MG63 (cell line): Measurements from ENCODE around the gene CAGE1. TPM values are rescaled to one million over a fixed set of nuclear protein-coding genes. Genes with fewer than 3 reads are reported as not detected.
"Not testable (repeated sequence)": the region's sequence is repeated elsewhere in the genome, so short reads cannot be mapped to it uniquely, and the experiment has no call there.

Experiments
- DNase-seq: peaks from one replicate; pipeline ENCODE4 v3.0.0-alpha.2; 2020
- H3K27me3 ChIP-seq: fragments of 250-450 bp; sonication (Bioruptor Pico); 2 replicates; pipeline ENCODE4 v1.5.1; 2020; ENCODE audit warnings: mild to moderate bottlenecking, moderate library complexity
- H3K36me3 ChIP-seq: fragments of 250-450 bp; sonication (Bioruptor Pico); 2 replicates; pipeline ENCODE4 v1.5.1; 2020; ENCODE audit warnings: mild to moderate bottlenecking, moderate library complexity
- H3K4me3 ChIP-seq: fragments of 250-450 bp; sonication (Bioruptor Pico); 2 replicates; pipeline ENCODE4 v1.5.1; 2020; ENCODE audit warnings: mild to moderate bottlenecking, moderate library complexity
- H3K9me3 ChIP-seq: fragments of 250-450 bp; sonication (Bioruptor Pico); 2 replicates; pipeline ENCODE4 v1.5.1; 2020; ENCODE audit warnings: mild to moderate bottlenecking, moderate library complexity
- total RNA-seq: library from RNA; depleted of rRNA; stranded (reverse); fragments of >200 nt; shearing (Covaris generic); gene quantifications from 2 replicates; pipeline ENCODE4 v1.2.3, GENCODE V29; 2014; ENCODE audit warnings: low replicate concordance

The CAGE1 gene
- total RNA-seq, 1 experiment from 2014 or later = 0.49 TPM

DNA sequence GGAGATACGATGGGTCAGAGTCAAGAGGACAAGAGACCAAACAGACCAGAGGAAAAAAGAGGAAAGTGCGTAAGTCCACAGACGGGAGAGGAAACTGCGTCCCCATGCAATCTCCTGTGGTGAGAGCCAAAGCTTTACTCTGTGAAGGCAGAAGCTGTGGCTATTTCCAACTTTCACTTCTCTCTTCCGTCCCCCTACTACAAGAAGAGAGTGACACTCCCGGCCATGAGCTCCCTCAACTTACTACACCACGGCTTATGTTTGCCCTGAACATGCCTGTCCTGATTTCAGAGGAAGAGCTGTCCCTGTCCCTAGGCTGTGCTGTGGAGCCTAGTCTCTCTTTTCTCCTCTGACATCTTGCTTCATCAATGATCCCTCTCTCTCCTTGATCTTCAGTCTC, 65.0 kb downstream of the CAGE1 start:
- no peak for DNase-seq
- Histone ChIP-seq H3K4me3 (no peak overlapping the region), H3K27me3 (peaks cover 4% of the 10 kb centered on the region), H3K36me3 (no peaks in the 10 kb centered on the region), H3K9me3 (no peaks in the 10 kb centered on the region)

DNA sequence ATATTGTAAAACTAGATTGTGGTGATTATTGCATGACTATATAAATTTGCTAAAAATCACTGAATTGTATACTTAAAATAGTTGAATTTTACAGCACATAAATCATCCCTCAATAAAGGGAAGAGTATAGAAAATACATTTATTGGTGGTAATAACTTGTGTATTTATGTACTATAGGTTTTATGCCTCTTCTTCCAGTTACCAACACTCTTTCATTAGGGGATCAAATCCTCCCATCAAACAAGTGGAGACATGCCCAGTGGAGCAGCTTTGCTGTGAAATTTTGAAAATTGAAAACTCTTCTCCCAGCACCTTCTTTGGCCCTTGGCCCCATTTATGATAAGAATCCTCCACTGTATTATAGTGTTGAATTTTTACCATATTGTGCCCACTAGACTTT, 66.5 kb downstream of the CAGE1 start:
- no peaks in the 10 kb centered on the region for H3K36me3 ChIP-seq
- DNase-seq = no peak
- H3K4me3 ChIP-seq = no peak overlapping the region
- no peaks in the 10 kb centered on the region for H3K9me3 ChIP-seq
- H3K27me3 ChIP-seq = peaks cover 4% of the 10 kb centered on the region

DNA sequence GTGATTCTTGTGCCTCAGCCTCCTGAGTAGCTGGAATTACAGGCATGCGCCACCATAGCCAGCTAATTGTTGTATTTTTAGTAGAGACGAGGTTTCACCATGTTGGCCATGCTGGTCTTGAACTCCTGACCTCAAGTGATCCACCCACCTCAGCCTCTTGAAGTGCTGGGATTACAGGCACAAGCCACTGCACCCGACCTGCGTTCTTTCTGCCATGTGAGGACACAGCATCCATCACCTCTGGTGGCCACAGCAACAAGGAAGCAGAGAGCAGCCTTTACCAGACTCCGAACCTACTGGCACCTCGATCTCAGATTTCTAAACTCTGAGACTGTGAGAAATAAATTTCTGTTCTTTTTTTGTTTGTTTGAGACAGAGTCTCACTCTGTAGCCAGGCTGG, 67.7 kb downstream of the CAGE1 start:
- H3K27me3 ChIP-seq, H3K9me3 ChIP-seq, H3K4me3 ChIP-seq, DNase-seq, H3K36me3 ChIP-seq: not testable (repeated sequence)

DNA sequence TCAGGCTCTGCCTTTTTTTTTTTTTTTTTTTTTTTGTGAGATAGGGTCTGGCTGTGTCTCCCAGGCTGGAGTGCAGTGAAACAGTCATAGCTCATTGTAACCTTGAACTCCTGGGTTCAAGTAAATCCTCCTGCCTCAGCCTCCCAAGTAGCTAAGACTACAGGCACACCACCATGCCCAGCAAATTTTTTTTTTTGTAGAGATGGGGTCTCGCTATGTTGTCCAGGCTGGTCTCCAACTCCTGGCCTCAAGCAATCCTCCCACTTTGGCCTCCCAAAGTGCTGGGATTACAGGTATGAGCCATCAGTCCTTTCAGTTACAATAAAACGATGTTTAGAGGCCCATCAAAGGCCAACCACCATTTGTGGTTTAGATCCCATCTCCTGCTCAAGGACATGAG, 70.1 kb downstream of the CAGE1 start:
- DNase-seq, H3K9me3 ChIP-seq, H3K27me3 ChIP-seq, H3K36me3 ChIP-seq, H3K4me3 ChIP-seq: not testable (repeated sequence)

DNA sequence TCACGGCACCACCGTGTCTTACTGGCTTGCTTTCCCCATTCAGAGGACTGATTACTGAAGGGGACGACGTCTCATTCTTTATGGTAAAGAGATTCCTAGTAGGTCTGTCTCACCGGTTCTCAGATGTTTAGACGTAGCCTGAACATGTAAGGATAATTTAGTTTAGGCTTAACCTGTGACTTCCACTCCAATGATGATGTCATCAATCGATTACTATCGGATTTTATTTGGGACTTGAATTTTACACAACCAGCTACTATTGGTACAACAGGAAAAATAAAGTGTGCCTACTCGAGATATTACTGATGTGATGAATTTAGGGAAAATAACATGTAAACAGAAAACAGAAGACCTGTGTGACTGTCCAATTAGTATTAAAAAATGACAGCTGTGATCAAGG, 72.0 kb downstream of the CAGE1 start:
- no peak for DNase-seq
- Histone ChIP-seq H3K4me3 (no peak overlapping the region), H3K9me3 (no peaks in the 10 kb centered on the region; the same call in 1 of the 2 replicates), H3K36me3 (no peaks in the 10 kb centered on the region), H3K27me3 (no peaks in the 10 kb centered on the region)

DNA sequence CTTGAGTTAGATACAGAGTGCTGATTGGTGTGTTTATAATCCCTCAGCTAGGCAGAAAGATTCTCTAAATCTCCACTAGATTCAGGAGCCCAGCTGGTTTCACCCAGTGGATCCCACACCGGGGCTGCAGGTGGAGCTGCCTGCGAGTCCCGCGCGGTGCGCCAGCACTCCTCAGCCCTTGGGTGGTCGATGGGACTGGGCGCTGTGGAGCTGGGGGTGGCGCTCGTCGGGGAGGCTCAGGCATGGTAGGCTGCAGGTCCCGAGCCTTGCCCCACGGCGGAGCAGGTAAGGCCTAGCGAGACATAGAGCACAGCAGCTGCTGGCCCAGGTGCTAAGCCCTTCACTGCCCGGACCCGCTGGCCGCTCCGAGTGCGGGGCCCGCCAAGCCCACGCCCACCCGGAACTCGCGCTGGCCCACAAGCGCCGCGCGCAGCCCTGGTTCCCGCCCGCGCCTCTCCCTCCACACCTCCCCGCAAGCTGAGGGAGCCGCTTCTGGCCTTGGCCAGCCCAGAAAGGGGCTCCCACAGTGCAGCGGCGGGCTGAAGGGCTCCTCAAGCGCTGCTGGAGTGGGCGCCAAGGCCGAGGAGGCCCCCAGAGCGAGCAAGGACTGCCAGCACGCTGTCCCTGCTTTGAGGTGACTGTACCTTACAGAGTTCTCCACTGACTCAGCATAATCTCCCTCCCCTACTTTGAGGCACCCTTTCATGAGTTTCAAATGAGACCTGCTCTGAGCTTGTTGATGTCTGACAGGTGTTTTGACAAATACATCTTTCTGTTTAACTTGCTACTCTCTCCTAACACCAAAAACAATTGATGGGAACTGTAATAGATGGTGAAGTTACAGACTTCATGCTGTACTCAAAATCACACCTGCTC, 72.6 kb downstream of the CAGE1 start:
- no peak overlapping the region for H3K4me3 ChIP-seq
- DNase-seq = no peak
- H3K27me3 ChIP-seq = no peaks in the 10 kb centered on the region
- H3K9me3 ChIP-seq = no peaks in the 10 kb centered on the region; the same call in 1 of the 2 replicates
- peaks cover 4% of the 10 kb centered on the region; the same call in 1 of the 2 replicates for H3K36me3 ChIP-seq

DNA sequence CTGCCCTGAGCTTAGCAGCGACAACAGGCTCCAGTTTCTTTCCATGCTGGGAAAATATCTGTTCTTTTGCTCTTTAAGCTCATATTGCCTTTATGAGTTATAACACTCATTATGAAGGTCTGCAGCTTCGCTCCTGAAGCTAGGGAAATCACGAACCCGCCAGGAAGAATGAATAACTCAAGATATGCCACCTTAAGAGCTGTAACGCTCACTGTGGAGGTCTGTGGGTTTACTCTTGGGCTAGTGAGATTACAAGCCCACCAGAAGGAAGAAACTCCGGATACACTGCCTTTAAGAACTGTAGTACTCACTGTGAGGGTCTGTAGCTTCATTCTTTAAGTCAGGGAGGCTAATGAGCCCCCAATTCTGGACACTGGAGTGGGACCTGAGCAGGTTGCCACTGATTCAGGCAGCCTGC, 73.6 kb downstream of the CAGE1 start:
- H3K9me3 ChIP-seq = no peaks in the 10 kb centered on the region; the same call in 1 of the 2 replicates
- no peaks in the 10 kb centered on the region for H3K27me3 ChIP-seq
- DNase-seq = no peak
- H3K4me3 ChIP-seq = no peak overlapping the region
- peaks cover 8% of the 10 kb centered on the region for H3K36me3 ChIP-seq

DNA sequence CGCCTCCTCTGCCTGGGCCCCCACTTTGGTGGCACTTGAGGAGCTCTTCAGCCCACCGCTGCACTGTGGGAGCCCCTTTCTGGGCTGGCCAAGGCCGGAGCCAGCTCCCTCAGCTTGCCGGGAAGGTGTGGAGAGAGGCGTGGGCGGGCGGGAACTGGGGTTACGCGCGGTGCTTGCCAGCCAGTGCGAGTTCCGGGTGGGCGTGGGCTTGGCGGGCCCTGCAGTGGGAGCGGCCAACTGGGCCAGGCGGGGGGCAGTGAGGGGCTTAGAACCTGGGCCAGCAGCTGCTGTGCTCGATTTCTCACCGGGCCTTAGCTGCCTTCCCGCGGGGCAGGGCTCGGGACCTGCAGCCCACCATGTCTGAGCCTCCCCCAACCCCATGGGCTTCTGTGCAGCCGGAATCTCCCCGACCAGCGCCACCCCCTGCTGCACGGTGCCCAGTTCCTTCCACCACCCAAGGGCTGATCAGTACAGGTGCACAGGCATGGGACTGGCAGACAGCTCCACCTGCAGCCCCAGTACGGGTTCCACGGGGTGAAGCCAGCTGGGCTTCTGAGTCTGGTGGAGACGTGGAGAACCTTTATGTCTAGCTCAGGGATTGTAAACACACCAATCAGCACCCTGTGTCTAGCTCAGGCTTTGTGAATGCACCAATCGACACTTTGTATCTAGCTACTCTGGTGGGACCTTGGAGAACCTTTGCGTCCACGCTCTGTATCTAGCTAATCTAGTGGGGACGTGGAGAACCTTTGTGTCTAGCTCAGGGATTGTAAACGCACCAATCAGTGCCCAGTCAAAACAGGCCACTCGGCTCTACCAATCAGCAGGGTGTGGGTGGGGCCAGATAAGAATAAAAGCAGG, 74.2 kb downstream of the CAGE1 start:
- DNase-seq, H3K27me3 ChIP-seq, H3K4me3 ChIP-seq, H3K9me3 ChIP-seq: not testable (repeated sequence)
- H3K36me3 ChIP-seq = peaks cover 14% of the 10 kb centered on the region

DNA sequence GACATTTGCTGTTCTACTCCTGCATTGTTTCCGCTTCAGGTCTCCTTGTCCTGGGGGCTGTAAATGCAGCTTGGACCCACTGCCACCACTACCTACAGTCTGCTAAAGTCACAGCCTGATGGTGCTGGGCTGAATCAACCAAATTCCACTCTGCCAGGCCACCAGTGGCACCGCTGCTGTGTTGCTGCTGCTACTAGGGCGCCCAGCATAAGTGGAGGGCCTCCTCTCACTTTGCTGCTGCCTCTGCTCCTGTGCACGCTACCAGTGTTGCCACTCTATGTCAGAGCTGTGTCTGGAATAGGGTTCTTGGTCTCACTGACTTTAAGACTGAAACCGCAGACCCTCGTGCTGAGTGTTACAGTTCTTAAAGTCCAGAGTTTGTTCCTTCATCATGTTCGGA, 75.1 kb downstream of the CAGE1 start:
- DNase-seq = no peak
- Histone ChIP-seq H3K9me3 (no peaks in the 10 kb centered on the region; the same call in 1 of the 2 replicates), H3K36me3 (peaks cover 19% of the 10 kb centered on the region), H3K27me3 (no peaks in the 10 kb centered on the region), H3K4me3 (no peak overlapping the region)

DNA sequence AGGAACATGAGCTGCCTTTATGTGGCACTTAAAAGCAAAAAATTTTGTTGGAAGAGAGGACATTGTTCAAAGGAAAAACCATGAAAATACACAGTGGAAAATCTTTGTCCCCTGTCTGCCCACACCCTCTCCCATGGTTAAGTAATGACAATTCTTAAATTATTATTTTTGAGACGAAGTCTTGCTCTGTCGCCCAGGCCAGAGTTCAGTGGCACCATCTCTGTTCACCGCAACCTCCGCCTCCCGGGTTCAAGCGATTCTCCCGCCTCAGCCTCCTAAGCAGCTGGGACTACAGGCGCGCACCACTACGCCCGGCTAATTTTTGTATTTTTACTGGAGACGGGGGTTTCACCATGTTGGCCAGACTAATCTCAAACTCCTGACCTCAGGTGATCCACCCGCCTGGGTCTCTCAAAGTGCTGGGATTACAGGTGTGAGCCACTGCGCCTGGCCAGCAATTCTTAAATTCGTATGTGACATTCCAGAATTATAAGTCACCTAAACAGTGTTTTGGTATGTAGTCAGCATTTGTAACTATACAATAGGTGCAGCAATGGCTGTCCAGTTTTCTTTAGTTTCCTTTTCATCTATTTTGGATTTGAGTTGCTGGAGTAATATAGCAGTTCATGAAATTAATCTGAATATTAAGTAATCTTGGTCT, 75.9 kb downstream of the CAGE1 start:
- H3K36me3 ChIP-seq = peaks cover 27% of the 10 kb centered on the region
- no peaks in the 10 kb centered on the region; the same call in 1 of the 2 replicates for H3K9me3 ChIP-seq
- no peaks in the 10 kb centered on the region for H3K27me3 ChIP-seq
- no peak for DNase-seq
- H3K4me3 ChIP-seq = peak overlapping the region; percentile 83

DNA sequence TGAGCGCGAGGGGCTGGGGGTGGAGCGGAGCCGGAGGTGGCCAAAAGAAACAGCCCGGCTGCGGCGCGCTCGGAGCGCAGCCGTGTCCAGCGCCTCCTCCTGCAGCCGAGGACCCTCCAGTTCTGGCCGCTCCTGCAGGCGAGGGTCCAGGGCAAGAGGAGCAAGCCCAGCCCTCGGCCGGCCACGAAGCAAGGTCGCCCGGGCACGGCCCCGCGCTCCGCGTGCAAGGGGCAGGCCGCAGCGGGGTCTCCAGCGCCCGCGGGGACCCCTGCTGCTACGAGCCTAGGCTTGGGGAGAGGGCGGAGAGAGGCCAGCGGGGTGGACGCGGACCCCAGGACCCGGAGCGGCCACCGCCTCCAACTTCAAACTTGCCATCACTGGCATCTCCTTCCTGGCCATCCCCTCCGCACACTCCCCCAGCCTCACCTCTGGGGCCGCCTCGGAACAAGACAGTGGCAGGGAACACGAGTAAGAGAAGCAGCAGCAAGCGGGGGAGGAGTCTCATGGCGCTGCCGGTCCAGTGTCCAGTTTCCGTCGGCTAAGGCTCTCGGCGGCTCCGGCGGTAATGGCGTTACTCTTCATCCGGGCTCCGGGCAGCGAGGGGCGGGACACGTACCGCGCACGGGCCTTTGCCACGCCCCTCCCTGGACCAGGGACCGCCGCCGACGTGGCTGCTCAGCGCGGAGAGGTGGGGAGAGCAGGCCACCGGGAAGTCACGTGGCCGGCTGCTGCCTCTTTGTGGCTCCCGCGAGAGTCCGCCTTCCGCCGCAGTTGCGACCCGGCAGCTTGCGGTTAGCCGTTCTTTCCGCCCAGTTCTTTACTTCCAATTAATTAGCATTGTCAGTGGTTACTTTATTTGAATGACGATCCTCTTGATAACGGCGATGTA, 76.7 kb downstream of the CAGE1 start, which contains the start of gene SSR1:
TSS of gene SSR1 (minus strand) at position 584 of the 889 bp plus-strand sequence. CDS start at position 505, 79 bp downstream.
- peak; percentile 97 for DNase-seq
- no peaks in the 10 kb centered on the region for H3K27me3 ChIP-seq
- H3K36me3 ChIP-seq = peaks cover 35% of the 10 kb centered on the region
- H3K9me3 ChIP-seq = no peaks in the 10 kb centered on the region; the same call in 1 of the 2 replicates
- H3K4me3 ChIP-seq = peak within 1 kb of the TSS; percentile 83

DNA sequence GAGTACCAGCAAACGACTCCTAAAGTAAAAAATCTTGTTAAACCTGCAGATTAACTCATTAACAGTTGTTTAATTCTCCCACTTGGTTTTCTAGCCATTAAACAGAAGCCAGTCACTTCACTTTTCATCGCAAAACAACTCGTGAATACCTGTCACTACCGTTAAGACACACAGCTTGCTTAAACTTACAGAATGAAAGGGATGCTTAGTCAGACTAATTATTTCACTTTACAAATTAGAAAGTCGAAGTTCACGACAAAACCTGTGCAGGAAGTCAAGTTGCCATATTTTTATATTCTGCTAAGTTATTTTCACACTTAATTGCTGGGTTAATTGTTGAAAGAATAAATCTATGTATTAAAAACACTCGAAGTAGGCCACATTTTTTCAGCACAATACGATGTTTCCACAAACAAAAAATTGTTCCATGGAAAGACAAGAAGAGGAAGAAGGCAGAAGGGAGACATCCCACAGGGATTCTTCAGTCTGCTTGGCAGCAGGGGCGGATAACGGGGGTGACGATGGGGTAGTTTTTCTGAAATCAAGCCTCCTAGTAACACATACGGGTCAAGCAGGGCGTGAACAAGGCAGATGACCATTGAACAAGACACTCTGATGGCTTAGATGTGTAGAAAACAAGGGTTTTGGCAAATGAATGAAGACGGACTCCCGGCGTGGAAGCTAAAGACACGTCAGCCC, 77.5 kb downstream of the CAGE1 start:
- peaks cover 43% of the 10 kb centered on the region for H3K36me3 ChIP-seq
- H3K9me3 ChIP-seq = no peaks in the 10 kb centered on the region; the same call in 1 of the 2 replicates
- no peak for DNase-seq
- H3K27me3 ChIP-seq = no peaks in the 10 kb centered on the region
- peak overlapping the region; percentile 83 for H3K4me3 ChIP-seq

DNA sequence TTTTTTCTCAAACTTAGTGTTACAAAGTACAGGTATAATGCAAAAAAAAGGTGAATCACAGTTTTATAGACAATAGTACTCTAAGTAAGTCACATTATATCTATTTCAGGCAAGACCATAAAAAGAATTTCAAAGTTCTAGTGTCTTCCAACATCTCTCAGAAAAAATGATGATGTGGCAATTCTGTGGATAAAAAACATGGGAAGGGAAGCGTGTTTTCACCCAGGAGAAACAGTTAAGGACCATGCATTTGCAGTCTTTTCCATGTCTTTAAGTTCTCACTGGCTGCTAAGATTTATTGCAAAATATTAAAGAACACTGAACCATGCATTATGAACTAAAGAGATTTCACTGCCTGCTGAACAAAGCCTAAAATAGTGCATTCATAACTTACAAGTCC, 78.4 kb downstream of the CAGE1 start:
- no peak for DNase-seq
- H3K4me3 ChIP-seq = peak overlapping the region; percentile 83
- H3K27me3 ChIP-seq = no peaks in the 10 kb centered on the region
- H3K9me3 ChIP-seq = no peaks in the 10 kb centered on the region; the same call in 1 of the 2 replicates
- peaks cover 48% of the 10 kb centered on the region for H3K36me3 ChIP-seq

DNA sequence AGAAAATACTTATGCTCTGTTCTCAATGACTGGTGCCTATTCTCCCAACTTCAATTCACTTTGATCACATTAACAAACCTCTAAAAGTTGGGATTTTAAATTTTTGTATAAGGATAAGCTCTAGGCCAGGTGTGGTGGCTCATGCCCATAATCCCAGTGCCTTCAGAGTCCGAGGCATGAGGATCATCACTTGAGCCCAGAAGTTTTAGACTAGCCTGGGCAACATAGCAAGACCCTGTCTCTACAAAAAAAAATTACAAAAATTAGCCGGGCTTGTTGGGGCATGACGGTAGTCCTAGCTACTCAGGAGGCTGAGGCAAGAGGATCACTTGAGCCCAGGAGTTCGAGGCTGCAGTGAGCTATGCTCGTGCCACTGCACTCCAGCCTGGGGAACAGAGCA, 80.5 kb downstream of the CAGE1 start:
- Histone ChIP-seq H3K4me3 (no peak overlapping the region), H3K9me3 (no peaks in the 10 kb centered on the region; the same call in 1 of the 2 replicates), H3K27me3 (no peaks in the 10 kb centered on the region), H3K36me3 (peaks cover 68% of the 10 kb centered on the region)
- no peak for DNase-seq

DNA sequence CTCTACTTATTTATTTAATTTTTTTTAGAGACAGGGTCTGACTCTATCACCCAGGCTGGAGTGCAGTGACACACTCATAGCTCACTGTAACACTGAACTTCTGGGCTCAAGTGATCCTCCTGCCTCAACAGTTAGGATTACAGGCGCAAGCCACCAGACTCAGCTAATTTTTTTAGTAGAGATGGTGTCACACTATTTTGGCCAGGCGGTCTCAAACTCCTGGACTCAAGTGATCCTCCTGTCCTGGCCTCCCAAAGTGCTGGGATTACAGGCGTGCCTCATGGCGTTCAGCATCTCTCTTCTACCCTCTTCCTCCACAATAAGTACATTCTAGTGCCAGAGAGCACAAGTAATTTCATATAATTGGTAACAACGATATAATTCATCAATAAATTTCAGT, 82.0 kb downstream of the CAGE1 start:
- no peak overlapping the region for H3K4me3 ChIP-seq
- H3K36me3 ChIP-seq = peaks cover 82% of the 10 kb centered on the region
- no peaks in the 10 kb centered on the region for H3K27me3 ChIP-seq
- no peaks in the 10 kb centered on the region; the same call in 1 of the 2 replicates for H3K9me3 ChIP-seq
- no peak for DNase-seq
